HepG2 (cell line): ENCODE results near the gene SRSF7. TPM values are rescaled to one million over a fixed set of nuclear protein-coding genes. Genes with fewer than 3 reads are reported as not detected.

Experiments used
- ATAC-seq: fragments of 200-7000 bp; cut with Tn5 transposase; 3 replicates; pipeline ENCODE4 v1.9.1; 2020; ENCODE audit warnings: mild to moderate bottlenecking, moderate library complexity
- BruUV-seq: library from RNA; stranded (reverse); fragments of 400-500 nt; replicated peaks from 2 replicates; lab custom pipeline; 2021; lab: Mats Ljungman, UMichigan
- CTCF ChIA-PET: fragments of 300-600 bp; formaldehyde crosslinking; extraction: SDS; loops from one replicate; lab custom pipeline; 2021; ENCODE audit warnings: low total read pairs, inconsistent platforms, low intra/inter-chr PET ratio; lab: Yijun Ruan, JAX
- POLR2A ChIA-PET: fragments of 350-600 bp; sonication (Branson Sonifier 250); formaldehyde crosslinking; loops from one replicate; lab custom pipeline; 2020; ENCODE audit warnings: antibody characterized with exemption, inconsistent platforms; lab: Yijun Ruan, JAX
- DNase-seq: peaks from one replicate; pipeline ENCODE4 v3.0.0-alpha.2; 2015; ENCODE audit warnings: low spot score
- FAIRE-seq: peaks from 3 replicates; lab custom pipeline; 2011; peaks lifted over from hg19 to GRCh38; lab: Jason Lieb, UNC
- H2AFZ ChIP-seq: one replicate; pipeline ENCODE4 v1.6.1; 2011; ENCODE audit warnings: low read length, inconsistent platforms
- H3K27ac ChIP-seq: fragments of 300-600 bp; 3 replicates; pipeline ENCODE4 v1.8.0; 2011; ENCODE audit warnings: mixed run types, mild to moderate bottlenecking, mixed read lengths, low read length, inconsistent platforms; ENCODE audit not compliant: insufficient read depth; ENCODE audit errors: extremely low read length
- H3K27me3 ChIP-seq, 2 experiments: fragments of 200-600 bp in 1 of 2; 2 replicates in 1 of 2; 3 replicates in 1 of 2; pipeline versions ENCODE4 v1.6.0 to v1.8.0; 2011; ENCODE audit warnings: low read length in 2 of 2, mild to moderate bottlenecking in 2 of 2, moderate library complexity in 2 of 2, inconsistent platforms in 1 of 2; ENCODE audit not compliant: insufficient read depth in 2 of 2, control insufficient read depth in 1 of 2
- H3K36me3 ChIP-seq, 2 experiments: fragments of 200-600 bp in 1 of 2; replicated peaks in 1 of 2; 2 replicates in 1 of 2; 3 replicates in 1 of 2; pipeline versions ENCODE4 v1.5.1 to v1.8.0; 2011; ENCODE audit warnings: low read length in 2 of 2, inconsistent platforms in 1 of 2; ENCODE audit not compliant: insufficient read depth in 2 of 2, control insufficient read depth in 1 of 2
- H3K4me1 ChIP-seq: 2 replicates; pipeline ENCODE4 v1.5.1; 2012; ENCODE audit warnings: low read length, inconsistent platforms; ENCODE audit not compliant: insufficient read depth
- H3K4me2 ChIP-seq: 2 replicates; pipeline ENCODE4 v1.6.0; 2011; ENCODE audit warnings: low read depth, low read length, inconsistent platforms
- H3K4me3 ChIP-seq, 3 experiments: fragments of 200-600 bp in 1 of 3; sonication (generic), shearing (Covaris generic) in 1 of 3; replicated peaks in 1 of 3; 2 replicates each; pipeline ENCODE4 v1.5.1; 2011 to 2016; ENCODE audit warnings: low read length in 3 of 3, inconsistent platforms in 2 of 3, low read depth in 2 of 3, mild to moderate bottlenecking in 2 of 3, control low read depth in 1 of 3, mixed read lengths in 1 of 3; ENCODE audit not compliant: insufficient read depth in 1 of 3
- H3K79me2 ChIP-seq: one replicate; pipeline ENCODE4 v1.6.1; 2011; ENCODE audit warnings: low read length, inconsistent platforms; ENCODE audit not compliant: insufficient read depth
- H3K9ac ChIP-seq: 2 replicates; pipeline ENCODE4 v1.6.0; 2011; ENCODE audit warnings: mild to moderate bottlenecking, low read depth, low read length, inconsistent platforms; ENCODE audit not compliant: insufficient read depth
- H3K9me3 ChIP-seq: 2 replicates; pipeline ENCODE4 v1.5.1; 2012; ENCODE audit warnings: mild to moderate bottlenecking, low read length
- H4K20me1 ChIP-seq: 2 replicates; pipeline ENCODE4 v1.6.0; 2011; ENCODE audit warnings: inconsistent platforms, mild to moderate bottlenecking, low read length, moderate library complexity; ENCODE audit not compliant: insufficient read depth
- ARID5B ChIP-seq: IDR thresholded peaks from 2 replicates; pipeline ENCODE4 v1.4.0; 2020; ENCODE audit warnings: mild to moderate bottlenecking, missing genetic modification reagents
- FOXP4 ChIP-seq: sonication (generic); formaldehyde crosslinking; IDR thresholded peaks from 2 replicates; pipeline ENCODE4 v1.4.0; 2020; ENCODE audit warnings: missing genetic modification reagents
- KAT2B ChIP-seq: fragments of 150-350 bp; IDR thresholded peaks from 2 replicates; pipeline ENCODE4 v1.6.1; 2014; ENCODE audit warnings: low read depth, low read length, borderline replicate concordance
- KAT8 ChIP-seq: IDR thresholded peaks from 2 replicates; pipeline ENCODE4 v1.6.1; 2016; ENCODE audit warnings: missing genetic modification reagents, missing compliant biosample characterization
- MAX ChIP-seq: IDR thresholded peaks from 2 replicates; pipeline ENCODE4 v1.6.1; 2012; ENCODE audit warnings: inconsistent platforms
- MLX ChIP-seq: IDR thresholded peaks from 2 replicates; pipeline ENCODE4 v1.6.1; 2016
- NR2F1 ChIP-seq, 2 experiments: fragments of 450-650 bp in 1 of 2; formaldehyde crosslinking in 1 of 2; IDR thresholded peaks; 2 replicates each; pipeline versions ENCODE4 v1.5.0 to v1.6.1; 2016 to 2020; ENCODE audit warnings: mild to moderate bottlenecking in 1 of 2, missing compliant biosample characterization in 1 of 2, missing genetic modification reagents in 1 of 2, moderate library complexity in 1 of 2
- ZGPAT ChIP-seq: IDR thresholded peaks from 2 replicates; pipeline ENCODE4 v1.6.1; 2016; ENCODE audit warnings: mild to moderate bottlenecking
- ZNF225 ChIP-seq: sonication (generic); formaldehyde crosslinking; IDR thresholded peaks from 2 replicates; pipeline ENCODE4 v1.4.0; 2020; ENCODE audit warnings: mild to moderate bottlenecking, missing genetic modification reagents
- ZNF260 ChIP-seq: sonication (generic); formaldehyde crosslinking; IDR thresholded peaks from 2 replicates; pipeline ENCODE4 v1.4.0; 2020; ENCODE audit warnings: missing genetic modification reagents, low read depth, mild to moderate bottlenecking, borderline replicate concordance
- ZNF501 ChIP-seq: sonication (generic); formaldehyde crosslinking; IDR thresholded peaks from 2 replicates; pipeline ENCODE4 v1.5.1; 2020; ENCODE audit warnings: mild to moderate bottlenecking, moderate library complexity, missing genetic modification reagents
- WGBS: methylation state at CpG from one replicate; pipeline ENCODE4 v1.1.6; 2017; ENCODE audit warnings: low lambda C conversion rate; 5-methylcytosine and 5-hydroxymethylcytosine counted together
- in situ Hi-C: cut with HindIII; loops from 2 replicates; pipeline ENCODE4 v1.10.0; 2017; ENCODE audit warnings: low pct_unique_long_range_greater_than_20kb; ENCODE audit not compliant: extremely low pct_ligation_motif_present
- intact Hi-C: fragments of 100-400 bp; cut with micrococcal nuclease; formaldehyde crosslinking; loops from one replicate; pipeline ENCODE4 v1.10.0; 2022; ENCODE audit not compliant: unreplicated experiment
- polyA plus RNA-seq, 8 experiments: library from polyadenylated mRNA; depleted of rRNA in 3 of 8; stranded (reverse) in 7 of 8; unstranded in 1 of 8; fragments of >200 nt; fragmentation: Illumina TruSeq in 4 of 8; extraction: Trizol in 4 of 8; gene quantifications; 2 replicates each; pipeline versions ENCODE4 v1.2.1 to v1.2.3, GENCODE V29; 2011 to 2016; ENCODE audit warnings: low read depth in 4 of 8, missing spikeins in 1 of 8, mixed read lengths in 1 of 8; ENCODE audit not compliant: insufficient read depth in 1 of 8
- total RNA-seq, 5 experiments: library from RNA; depleted of rRNA; stranded (reverse); fragments of >200 nt; fragmentation: Illumina TruSeq; extraction: Trizol; gene quantifications; 2 replicates each; pipeline ENCODE4 v1.2.3, GENCODE V29; 2016; ENCODE audit warnings: low read depth in 1 of 5

The SRSF7 gene
- total and polyA plus RNA-seq, 2 of the 13 experiments (the other 11 are each of a cell fraction or from before 2014, with no cell fraction given) = 172 to 275 TPM

GRCh38 chr2:38734299-38735058 lies 16.7 kb downstream of the SRSF7 start (continued):
- TF ChIP-seq ZNF260 = no peak
- TF ChIP-seq KAT8 (CRISPR knock-in tag) = no peak

- intact Hi-C loops = loop anchor here (5.0 to 10.0 kb wide), 2 partner anchors 46 to 359 kb away; partner anchors contain the start of gene ATL2
- H3K27ac ChIP-seq = peak overlapping the region; percentile 52
- TF ChIP-seq ZGPAT (0 out of 2 replicates have a peak, but pooled peaks have one; percentile 30), MLX (CRISPR knock-in tag) (0 out of 2 replicates have a peak, but pooled peaks have one; percentile 21), ZNF501 (CRISPR knock-in tag) (0 out of 2 replicates have a peak, but pooled peaks have one; percentile 24), KAT2B (peak; percentile 76), NR2F1 (CRISPR knock-in tag; IDR thresholded peaks at IDR 0.05) (peak in 1 of 2 experiments; percentile 47; a peak in 1 of 4 replicates), FOXP4 (CRISPR knock-in tag) (0 out of 2 replicates have a peak, but pooled peaks have one; percentile 32), MAX (0 out of 2 replicates have a peak, but pooled peaks have one; percentile 4), ARID5B (CRISPR knock-in tag) (peak; percentile 22; the same call in 1 of the 2 replicates), ZNF225 (0 out of 2 replicates have a peak, but pooled peaks have one; percentile 36)
Observed at GRCh38 chr2:38733300-38733971, 17.7 kb downstream of the SRSF7 start.

More at GRCh38 chr2:38733300-38733971, 17.7 kb downstream of the SRSF7 start:
- peak; percentile 55 for ATAC-seq
- peak; percentile 47 for DNase-seq
- no peak overlapping the region for H2AFZ ChIP-seq
- ChIA-PET CTCF (no interaction called here), POLR2A (interaction anchor here (0.7 to 5.5 kb wide), 5 partner anchors 9 to 152 kb away, joined by 3 to 92 read pairs (median 4); partner anchors contain the start of gene SRSF7)
- H3K27me3 ChIP-seq = no peaks in the 10 kb centered on the region
- peaks cover 21 to 29% of the 10 kb centered on the region in 2 experiments for H3K36me3 ChIP-seq
- in situ Hi-C loops = loop anchor here (25.0 kb wide), 1 partner anchor 421 kb away; no protein-coding TSS in a partner anchor
- H3K4me2 ChIP-seq = no peak overlapping the region
- peaks cover 67% of the 10 kb centered on the region for H3K4me1 ChIP-seq
- no peak overlapping the region for H3K4me3 ChIP-seq
- no TSS peak for BruUV-seq
- no peaks in the 10 kb centered on the region for H4K20me1 ChIP-seq
- FAIRE-seq = peak; percentile 63
- no peak overlapping the region for H3K9ac ChIP-seq
- no peaks in the 10 kb centered on the region for H3K79me2 ChIP-seq
- no peaks in the 10 kb centered on the region for H3K9me3 ChIP-seq
- WGBS = 70% methylated on average over 6 of the region's 6 CpGs
